Esophagus muscularis mucosa (tissue), 4 donors: ENCODE results near the gene RRAD. TPM values are rescaled to one million over a fixed set of nuclear protein-coding genes. Genes with fewer than 3 reads are reported as not detected.
A peak's percentile ranks its signal among the peaks of the same experiment; 100 is the strongest.

Experiments used
- DNase-seq: peaks from one replicate; pipeline ENCODE4 v3.0.0-alpha.2; 2017; ENCODE audit errors: extremely low spot score
- H3K27ac ChIP-seq, 4 donors: fragments of 200-600 bp; sonication (generic); replicated peaks in 1 of 4; 1 replicate in 3 of 4; 2 replicates in 1 of 4; pipeline ENCODE4 v1.5.1; 2016 to 2019; ENCODE audit warnings: mild to moderate bottlenecking in 1 of 4
- H3K27me3 ChIP-seq, 4 donors: fragments of 200-600 bp; sonication (generic); one replicate each; pipeline versions ENCODE4 v1.5.1 to v1.6.0; 2016 to 2019
- H3K36me3 ChIP-seq, 4 donors: fragments of 200-600 bp; sonication (generic); one replicate each; pipeline ENCODE4 v1.5.1; 2016 to 2019
- H3K4me1 ChIP-seq, 4 donors: fragments of 200-600 bp; sonication (generic); one replicate each; pipeline ENCODE4 v1.5.1; 2016 to 2019
- H3K4me3 ChIP-seq, 4 donors: fragments of 200-600 bp; sonication (generic); 1 replicate in 2 of 4; 2 replicates in 2 of 4; pipeline ENCODE4 v1.5.1; 2016 to 2019; ENCODE audit warnings: mild to moderate bottlenecking in 4 of 4, moderate library complexity in 1 of 4
- H3K9me3 ChIP-seq, 4 donors: fragments of 200-600 bp; sonication (generic); 1 replicate in 3 of 4; 2 replicates in 1 of 4; pipeline ENCODE4 v1.5.1; 2016 to 2019
- EP300 ChIP-seq: sonication (generic); formaldehyde crosslinking; IDR thresholded peaks from one replicate; pipeline ENCODE4 v1.6.1; 2017; ENCODE audit warnings: antibody characterized with exemption
- POLR2A ChIP-seq: fragments of 450-650 bp; IDR thresholded peaks from one replicate; pipeline ENCODE4 v1.6.1; 2017; ENCODE audit warnings: antibody characterized with exemption, moderate library complexity, mild to moderate bottlenecking, low read depth
- POLR2AphosphoS5 ChIP-seq, 2 donors: sonication (generic); formaldehyde crosslinking; IDR thresholded peaks; one replicate each; pipeline ENCODE4 v1.6.1; 2017; ENCODE audit warnings: antibody characterized with exemption in 2 of 2
- WGBS: methylation state at CpG from one replicate; pipeline ENCODE4 v1.1.5; 2018; 5-methylcytosine and 5-hydroxymethylcytosine counted together
- intact Hi-C: fragments of 100-400 bp; cut with DNase I; formaldehyde crosslinking; loops from one replicate; pipeline ENCODE4 v1.15.1; 2023
- total RNA-seq, 4 donors: library from RNA; depleted of rRNA; stranded (reverse); fragments of >200 nt; gene quantifications; one replicate each; pipeline versions ENCODE4 v1.1.0 to v1.2.1, GENCODE V29; 2016
- TF ChIP-seq, protein P1 (sequence below), 3 experiments: fragments of 200-600 bp in 2 of 3; fragments of 450-650 bp in 1 of 3; sonication (generic) in 2 of 3; IDR thresholded peaks; one replicate each; pipeline ENCODE4 v1.5.1; 2017 to 2019; ENCODE audit warnings: antibody characterized with exemption in 3 of 3, mild to moderate bottlenecking in 2 of 3, moderate library complexity in 1 of 3

The RRAD gene
- total RNA-seq, 4 donors from 2014 or later = 36.4 to 64.9 (median 55.4) TPM

DNA sequence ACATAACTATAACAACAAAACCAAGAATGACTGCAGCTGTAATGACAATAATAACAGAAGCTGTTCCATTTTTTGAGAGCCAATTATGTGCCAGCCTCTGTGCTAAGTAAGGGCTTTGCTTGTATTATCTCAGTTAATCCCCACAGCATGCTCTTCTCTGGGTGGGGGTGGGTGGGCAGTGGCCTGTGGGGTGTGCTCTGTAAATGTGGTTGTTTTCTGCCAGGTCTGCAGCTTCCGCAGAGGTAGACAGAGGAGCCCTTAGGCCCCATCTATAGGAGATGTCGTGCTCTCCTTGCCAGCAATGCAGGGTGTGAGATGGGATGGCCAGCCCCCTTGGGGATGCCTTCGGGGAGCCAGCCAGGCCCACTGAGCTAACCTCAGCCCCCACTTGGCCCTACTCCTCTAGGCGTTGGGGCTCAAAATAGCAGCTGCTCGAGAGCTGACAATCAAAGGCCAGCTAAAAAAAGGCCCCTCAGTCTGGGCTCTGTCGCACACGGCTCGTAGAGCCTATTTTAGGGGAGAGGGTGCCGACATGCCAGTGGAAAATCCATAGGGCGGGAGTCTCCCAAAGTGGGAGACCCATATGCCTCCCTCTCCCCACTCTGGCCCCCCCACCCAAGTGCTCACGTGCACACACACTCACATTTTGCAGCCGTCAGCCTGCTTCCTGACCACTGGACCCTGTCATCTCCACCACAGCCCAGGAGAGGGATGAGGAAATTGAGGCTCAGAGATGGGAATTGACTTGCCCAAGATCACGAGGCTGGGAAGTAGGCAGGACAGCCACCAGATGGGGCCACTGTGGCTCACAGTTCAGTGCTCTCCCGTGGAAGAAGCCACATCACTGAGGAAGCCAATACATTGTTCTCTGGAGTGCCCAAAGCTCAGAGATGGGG lies 22.4 kb downstream of the RRAD start:
- Histone ChIP-seq H3K4me1 (peaks cover 64 to 95% (median 92%) of the 10 kb centered on the region in 4 donors), H3K4me3 (no peak overlapping the region), H3K27me3 (no peaks in the 10 kb centered on the region), H3K36me3 (no peaks in the 10 kb centered on the region), H3K9me3 (no peaks in the 10 kb centered on the region), H3K27ac (peak overlapping the region; percentile 86 to 91 (median 90))
- TF ChIP-seq, protein P1, sequence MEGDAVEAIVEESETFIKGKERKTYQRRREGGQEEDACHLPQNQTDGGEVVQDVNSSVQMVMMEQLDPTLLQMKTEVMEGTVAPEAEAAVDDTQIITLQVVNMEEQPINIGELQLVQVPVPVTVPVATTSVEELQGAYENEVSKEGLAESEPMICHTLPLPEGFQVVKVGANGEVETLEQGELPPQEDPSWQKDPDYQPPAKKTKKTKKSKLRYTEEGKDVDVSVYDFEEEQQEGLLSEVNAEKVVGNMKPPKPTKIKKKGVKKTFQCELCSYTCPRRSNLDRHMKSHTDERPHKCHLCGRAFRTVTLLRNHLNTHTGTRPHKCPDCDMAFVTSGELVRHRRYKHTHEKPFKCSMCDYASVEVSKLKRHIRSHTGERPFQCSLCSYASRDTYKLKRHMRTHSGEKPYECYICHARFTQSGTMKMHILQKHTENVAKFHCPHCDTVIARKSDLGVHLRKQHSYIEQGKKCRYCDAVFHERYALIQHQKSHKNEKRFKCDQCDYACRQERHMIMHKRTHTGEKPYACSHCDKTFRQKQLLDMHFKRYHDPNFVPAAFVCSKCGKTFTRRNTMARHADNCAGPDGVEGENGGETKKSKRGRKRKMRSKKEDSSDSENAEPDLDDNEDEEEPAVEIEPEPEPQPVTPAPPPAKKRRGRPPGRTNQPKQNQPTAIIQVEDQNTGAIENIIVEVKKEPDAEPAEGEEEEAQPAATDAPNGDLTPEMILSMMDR (IDR thresholded peaks at IDR 0.05) = no peak
- no peak for TF ChIP-seq POLR2A
- TF ChIP-seq EP300 = no peak
- TF ChIP-seq POLR2AphosphoS5 (IDR thresholded peaks at IDR 0.05) = no peak
- DNase-seq = no peak
- WGBS = 48% methylated on average over 13 of the region's 14 CpGs
- intact Hi-C loops = no loop called here

DNA sequence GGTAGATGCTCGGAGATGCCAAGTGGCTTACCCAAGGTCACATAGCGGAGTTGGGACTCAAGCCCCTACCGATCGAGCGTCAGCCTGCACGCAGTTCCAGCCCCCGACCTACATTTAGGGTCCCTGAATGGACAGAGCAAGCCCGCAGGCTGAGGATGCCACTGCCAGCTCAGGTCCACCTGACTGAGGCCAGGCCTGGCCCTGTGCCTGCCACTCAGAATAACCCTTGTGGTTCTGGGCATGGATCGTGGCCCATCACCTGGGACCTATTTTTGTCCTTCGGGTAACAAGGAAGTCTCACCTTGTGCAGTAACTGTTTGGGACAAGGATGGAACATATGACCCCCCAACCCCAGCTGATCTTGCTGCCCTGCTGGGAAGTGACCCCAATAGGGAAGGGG lies 23.7 kb downstream of the RRAD start:
- Histone ChIP-seq H3K36me3 (no peaks in the 10 kb centered on the region), H3K9me3 (no peaks in the 10 kb centered on the region), H3K4me3 (no peak overlapping the region), H3K27me3 (no peaks in the 10 kb centered on the region), H3K27ac (peak overlapping the region; percentile 86 to 91 (median 90)), H3K4me1 (peaks cover 53 to 94% (median 93%) of the 10 kb centered on the region in 4 donors)
- intact Hi-C loops = no loop called here
- no peak for TF ChIP-seq POLR2A
- TF ChIP-seq EP300 = no peak
- TF ChIP-seq, protein P1 (IDR thresholded peaks at IDR 0.05) = no peak
- no peak for TF ChIP-seq POLR2AphosphoS5 (IDR thresholded peaks at IDR 0.05)
- no peak for DNase-seq
- WGBS = 80% methylated on average over 9 of the region's 10 CpGs

DNA sequence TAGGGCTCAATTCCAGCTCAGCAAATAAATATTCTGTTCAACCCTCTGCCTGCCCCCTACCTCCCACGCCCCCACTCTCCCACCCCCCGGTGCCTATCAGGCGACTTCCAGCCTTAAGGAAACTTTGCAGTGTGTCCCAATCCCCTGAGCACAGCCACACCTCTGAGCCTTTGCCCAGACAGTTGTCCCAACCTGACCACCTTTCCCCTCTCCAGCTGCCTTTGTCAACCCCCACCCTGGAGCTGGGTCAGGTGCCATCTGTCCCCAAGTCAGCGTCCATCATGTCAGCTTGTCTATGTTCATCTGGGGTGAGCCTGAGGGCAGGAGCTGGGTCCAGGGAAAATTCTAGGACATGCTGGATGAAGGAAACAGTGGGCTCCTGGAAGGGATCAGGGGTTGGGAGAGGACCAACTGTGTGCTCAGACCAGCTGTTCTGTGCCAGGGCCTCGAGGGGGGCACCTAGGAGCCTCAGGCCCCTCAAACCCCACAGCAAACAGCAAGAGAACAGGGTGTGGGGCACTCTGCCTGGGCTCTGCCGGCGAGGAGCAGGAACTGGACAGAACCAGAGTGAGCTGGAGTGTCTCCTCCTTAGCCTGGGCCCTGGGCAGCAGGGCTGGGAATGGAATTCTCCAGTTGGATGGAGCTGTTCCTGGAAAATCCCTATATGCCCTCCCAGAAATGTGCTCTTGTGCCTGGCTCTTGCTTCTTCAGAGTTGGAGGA lies 24.5 kb downstream of the RRAD start:
- WGBS = 41% methylated on average over 7 of the region's 7 CpGs
- Histone ChIP-seq H3K4me1 (peaks cover 46 to 88% (median 86%) of the 10 kb centered on the region in 4 donors), H3K36me3 (no peaks in the 10 kb centered on the region), H3K27me3 (no peaks in the 10 kb centered on the region), H3K4me3 (no peak overlapping the region), H3K9me3 (no peaks in the 10 kb centered on the region), H3K27ac (peak overlapping the region; percentile 86 to 91 (median 90))
- intact Hi-C loops = no loop called here
- TF ChIP-seq, protein P1 (IDR thresholded peaks at IDR 0.05) = no peak
- TF ChIP-seq POLR2AphosphoS5 (IDR thresholded peaks at IDR 0.05) = peak in 1 of 2 donors; percentile 78
- DNase-seq = no peak

DNA sequence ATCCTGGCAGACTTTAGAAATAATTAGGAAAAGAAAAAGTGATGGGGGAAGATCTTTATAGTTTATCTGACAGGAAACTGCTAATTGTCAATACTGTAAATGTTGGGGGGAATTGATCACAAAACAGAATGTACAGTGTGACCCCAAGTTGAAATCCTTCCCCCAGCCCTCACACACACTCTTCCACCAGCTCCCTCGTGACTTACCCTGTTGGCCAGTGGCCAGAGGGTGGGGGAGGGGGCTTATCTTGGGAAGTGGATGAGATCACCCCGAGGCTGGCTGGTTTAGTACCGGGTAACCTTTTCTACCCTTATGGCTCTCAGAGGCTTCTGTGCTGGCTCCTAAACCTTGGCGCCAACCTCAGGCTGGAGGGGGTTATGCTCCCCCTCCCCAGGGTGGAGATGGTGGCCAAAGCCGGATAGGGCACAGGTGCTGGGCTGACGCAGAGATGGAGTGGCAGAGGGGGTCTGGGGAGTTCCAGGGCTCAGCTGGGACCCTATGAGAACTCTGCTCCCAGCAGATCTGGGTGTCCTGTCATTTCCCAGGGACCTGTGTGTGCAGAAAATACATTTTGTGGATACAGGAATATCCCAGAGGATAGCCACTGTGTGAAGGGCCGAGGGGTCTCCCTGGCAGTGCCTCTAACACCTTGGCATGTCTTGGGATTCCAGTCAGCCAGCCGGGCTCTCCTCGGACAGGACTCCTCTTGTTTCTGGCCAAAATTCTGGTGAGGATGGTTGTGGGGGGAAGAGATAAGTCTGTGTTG lies 25.2 kb downstream of the RRAD start:
- 22% methylated on average over 8 of the region's 9 CpGs for WGBS
- intact Hi-C loops = loop anchor here (5.0 kb wide), 1 partner anchor 257 kb away; the partner anchor contains the start of genes FBXL8 and TRADD
- H3K4me1 ChIP-seq = peaks cover 38 to 88% (median 81%) of the 10 kb centered on the region in 4 donors

More for the DNA sequence above, 25.2 kb downstream of the RRAD start:
- Histone ChIP-seq H3K9me3 (no peaks in the 10 kb centered on the region), H3K4me3 (no peak overlapping the region), H3K27ac (peak overlapping the region; percentile 86 to 91 (median 90)), H3K27me3 (no peaks in the 10 kb centered on the region), H3K36me3 (no peaks in the 10 kb centered on the region)
- no peak for DNase-seq
- TF ChIP-seq POLR2AphosphoS5 (IDR thresholded peaks at IDR 0.05) = peak; percentile 71 to 74
- TF ChIP-seq POLR2A = no peak
